HepG2 (cell line): ENCODE measurements around the gene EPB42.

Source experiments
- ATF6 ChIP-seq: sonication (generic); formaldehyde crosslinking; conservative IDR thresholded peaks from 2 replicates; pipeline ENCODE4 v1.4.0; 2020; ENCODE audit warnings: missing genetic modification reagents
- NFE2L1 ChIP-seq: sonication (generic); formaldehyde crosslinking; IDR thresholded peaks from 2 replicates; pipeline ENCODE4 v1.4.0; 2020; ENCODE audit warnings: missing genetic modification reagents, mild to moderate bottlenecking, borderline replicate concordance

- no peak for TF ChIP-seq ATF6 (CRISPR knock-in tag)
- TF ChIP-seq NFE2L1 (CRISPR knock-in tag) = no peak
Measured at GRCh38 chr15:43251871-43252250, 31.0 kb upstream of the EPB42 start.
